ENCODE results near the gene VPS72.

The VPS72 gene

GRCh38 chr1:151158326-151158725, 31.7 kb downstream of the VPS72 start:
- Histone ChIP-seq H3K27ac (ENCODE audit: low read length) (no peak overlapping the region), H3K4me3 (ENCODE audit: low read length) (no peak overlapping the region), H3K9ac (ENCODE audit: low read length) (no peak overlapping the region), H3K36me3 (ENCODE audit: control insufficient read depth, low read depth, low read length) (peaks cover 9% of the 10 kb centered on the region), H3K27me3 (ENCODE audit: control insufficient read depth, insufficient read depth, low read length) (no peaks in the 10 kb centered on the region), H3K9me3 (ENCODE audit: control insufficient read depth, low read depth, low read length) (no peaks in the 10 kb centered on the region), H3K4me1 (ENCODE audit: control insufficient read depth, low read depth, low read length) (no peaks in the 10 kb centered on the region)

DNA sequence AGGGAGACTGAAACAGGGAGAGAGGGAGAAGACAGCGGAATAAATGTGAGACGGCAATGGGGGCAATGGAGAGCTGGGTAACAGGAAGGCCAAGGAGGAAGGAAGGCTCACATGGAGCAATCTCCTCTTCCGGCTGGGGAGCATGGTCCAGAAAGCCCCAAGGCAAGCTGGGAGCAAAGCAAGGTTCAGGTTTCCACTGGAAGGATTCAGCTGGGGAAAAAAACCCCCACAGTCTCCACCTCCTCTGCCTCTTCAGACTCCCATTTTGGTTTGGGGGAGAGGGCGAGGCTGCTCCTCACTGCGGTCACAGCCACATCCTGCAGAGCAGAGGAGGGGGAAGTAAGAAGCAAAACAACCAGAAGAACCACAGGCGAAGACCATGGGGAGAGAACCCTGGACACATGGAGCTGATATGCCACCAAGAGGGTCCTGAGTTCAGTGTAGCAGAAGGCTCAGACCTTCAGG, 32.9 kb downstream of the VPS72 start:
- Histone ChIP-seq H3K4me3 (ENCODE audit: low read length) (no peak overlapping the region), H3K4me1 (ENCODE audit: control insufficient read depth, low read depth, low read length) (no peaks in the 10 kb centered on the region), H3K27ac (ENCODE audit: low read length) (no peak overlapping the region), H3K27me3 (ENCODE audit: control insufficient read depth, insufficient read depth, low read length) (no peaks in the 10 kb centered on the region), H3K9ac (ENCODE audit: low read length) (no peak overlapping the region), H3K9me3 (ENCODE audit: control insufficient read depth, low read depth, low read length) (no peaks in the 10 kb centered on the region), H3K36me3 (ENCODE audit: control insufficient read depth, low read depth, low read length) (peaks cover 9% of the 10 kb centered on the region)

DNA sequence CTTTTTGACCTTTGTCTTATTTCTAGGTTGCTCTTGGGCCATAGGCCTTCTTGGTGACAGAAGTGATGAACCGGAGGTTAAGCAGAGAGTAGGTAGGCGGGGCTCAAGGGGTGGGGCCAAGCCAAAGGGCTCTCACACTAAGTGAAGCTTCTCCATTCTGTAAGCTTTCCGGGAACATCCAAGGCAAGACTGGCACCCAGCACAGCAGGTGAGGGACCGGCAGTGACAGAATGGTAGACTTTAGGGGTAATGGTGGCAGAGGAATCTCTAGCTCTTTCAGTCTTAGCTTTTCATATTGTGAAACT, 33.5 kb downstream of the VPS72 start, which contains the start of gene TNFAIP8L2:
Gene TNFAIP8L2, plus strand, starts transcription at position 135 of the 305 bp plus-strand sequence. CDS start 2,049 bp downstream, outside the sequence.
- Histone ChIP-seq H3K27ac (ENCODE audit: low read length) (no peak within 1 kb of the TSS), H3K27me3 (ENCODE audit: control insufficient read depth, insufficient read depth, low read length) (no peaks in the 10 kb centered on the region), H3K9ac (ENCODE audit: low read length) (no peak within 1 kb of the TSS), H3K4me1 (ENCODE audit: control insufficient read depth, low read depth, low read length) (no peaks in the 10 kb centered on the region), H3K9me3 (ENCODE audit: control insufficient read depth, low read depth, low read length) (no peaks in the 10 kb centered on the region), H3K36me3 (ENCODE audit: control insufficient read depth, low read depth, low read length) (peaks cover 8% of the 10 kb centered on the region), H3K4me3 (ENCODE audit: low read length) (no peak within 1 kb of the TSS)

- Histone ChIP-seq H3K4me3 (ENCODE audit: low read length) (no peak overlapping the region), H3K9me3 (ENCODE audit: control insufficient read depth, low read depth, low read length) (no peaks in the 10 kb centered on the region), H3K27me3 (ENCODE audit: control insufficient read depth, insufficient read depth, low read length) (peaks cover 30% of the 10 kb centered on the region), H3K4me1 (ENCODE audit: control insufficient read depth, low read depth, low read length) (peaks cover 27% of the 10 kb centered on the region), H3K9ac (ENCODE audit: low read length) (no peak overlapping the region), H3K27ac (ENCODE audit: low read length) (no peak overlapping the region), H3K36me3 (ENCODE audit: control insufficient read depth, low read depth, low read length) (no peaks in the 10 kb centered on the region)
Measured at GRCh38 chr1:151147665-151148064, 42.3 kb downstream of the VPS72 start.

GRCh38 chr1:151147132-151147503, 42.9 kb downstream of the VPS72 start:
- H3K4me1 ChIP-seq (ENCODE audit: control insufficient read depth, low read depth, low read length) = peaks cover 27% of the 10 kb centered on the region
- peak overlapping the region; percentile 9 for H3K9ac ChIP-seq (ENCODE audit: low read length)
- H3K27me3 ChIP-seq (ENCODE audit: control insufficient read depth, insufficient read depth, low read length) = peaks cover 30% of the 10 kb centered on the region
- H3K36me3 ChIP-seq (ENCODE audit: control insufficient read depth, low read depth, low read length) = no peaks in the 10 kb centered on the region
- peak overlapping the region; percentile 65 for H3K4me3 ChIP-seq (ENCODE audit: low read length)
- no peak overlapping the region for H3K27ac ChIP-seq (ENCODE audit: low read length)
- no peaks in the 10 kb centered on the region for H3K9me3 ChIP-seq (ENCODE audit: control insufficient read depth, low read depth, low read length)

- peaks cover 30% of the 10 kb centered on the region for H3K27me3 ChIP-seq (ENCODE audit: control insufficient read depth, insufficient read depth, low read length)
- peak within 1 kb of the TSS; percentile 65 for H3K4me3 ChIP-seq (ENCODE audit: low read length)
- H3K4me1 ChIP-seq (ENCODE audit: control insufficient read depth, low read depth, low read length) = peaks cover 27% of the 10 kb centered on the region
- no peak within 1 kb of the TSS for H3K27ac ChIP-seq (ENCODE audit: low read length)
- H3K36me3 ChIP-seq (ENCODE audit: control insufficient read depth, low read depth, low read length) = no peaks in the 10 kb centered on the region
- H3K9ac ChIP-seq (ENCODE audit: low read length) = peak within 1 kb of the TSS; percentile 60
- no peaks in the 10 kb centered on the region for H3K9me3 ChIP-seq (ENCODE audit: control insufficient read depth, low read depth, low read length)
Measured at GRCh38 chr1:151146412-151147131, 43.4 kb downstream of the VPS72 start, which contains the start of gene SEMA6C. Gene SEMA6C, minus strand, starts transcription at chr1:151146631. Its CDS starts 4,010 bp downstream, at chr1:151142621.

- Histone ChIP-seq H3K9ac (ENCODE audit: low read length) (peak overlapping the region; percentile 60), H3K36me3 (ENCODE audit: control insufficient read depth, low read depth, low read length) (no peaks in the 10 kb centered on the region), H3K27ac (ENCODE audit: low read length) (no peak overlapping the region), H3K27me3 (ENCODE audit: control insufficient read depth, insufficient read depth, low read length) (peaks cover 30% of the 10 kb centered on the region), H3K4me1 (ENCODE audit: control insufficient read depth, low read depth, low read length) (peaks cover 27% of the 10 kb centered on the region), H3K4me3 (ENCODE audit: low read length) (peak overlapping the region; percentile 65), H3K9me3 (ENCODE audit: control insufficient read depth, low read depth, low read length) (no peaks in the 10 kb centered on the region)
Measured at GRCh38 chr1:151146072-151146411, 44.0 kb downstream of the VPS72 start.

GRCh38 chr1:151145304-151146071, 44.5 kb downstream of the VPS72 start:
- peak overlapping the region; percentile 65 for H3K4me3 ChIP-seq (ENCODE audit: low read length)
- no peaks in the 10 kb centered on the region for H3K9me3 ChIP-seq (ENCODE audit: control insufficient read depth, low read depth, low read length)
- H3K27ac ChIP-seq (ENCODE audit: low read length) = no peak overlapping the region
- H3K27me3 ChIP-seq (ENCODE audit: control insufficient read depth, insufficient read depth, low read length) = peaks cover 30% of the 10 kb centered on the region
- no peaks in the 10 kb centered on the region for H3K36me3 ChIP-seq (ENCODE audit: control insufficient read depth, low read depth, low read length)
- H3K4me1 ChIP-seq (ENCODE audit: control insufficient read depth, low read depth, low read length) = peaks cover 27% of the 10 kb centered on the region
- H3K9ac ChIP-seq (ENCODE audit: low read length) = peak overlapping the region; percentile 60

DNA sequence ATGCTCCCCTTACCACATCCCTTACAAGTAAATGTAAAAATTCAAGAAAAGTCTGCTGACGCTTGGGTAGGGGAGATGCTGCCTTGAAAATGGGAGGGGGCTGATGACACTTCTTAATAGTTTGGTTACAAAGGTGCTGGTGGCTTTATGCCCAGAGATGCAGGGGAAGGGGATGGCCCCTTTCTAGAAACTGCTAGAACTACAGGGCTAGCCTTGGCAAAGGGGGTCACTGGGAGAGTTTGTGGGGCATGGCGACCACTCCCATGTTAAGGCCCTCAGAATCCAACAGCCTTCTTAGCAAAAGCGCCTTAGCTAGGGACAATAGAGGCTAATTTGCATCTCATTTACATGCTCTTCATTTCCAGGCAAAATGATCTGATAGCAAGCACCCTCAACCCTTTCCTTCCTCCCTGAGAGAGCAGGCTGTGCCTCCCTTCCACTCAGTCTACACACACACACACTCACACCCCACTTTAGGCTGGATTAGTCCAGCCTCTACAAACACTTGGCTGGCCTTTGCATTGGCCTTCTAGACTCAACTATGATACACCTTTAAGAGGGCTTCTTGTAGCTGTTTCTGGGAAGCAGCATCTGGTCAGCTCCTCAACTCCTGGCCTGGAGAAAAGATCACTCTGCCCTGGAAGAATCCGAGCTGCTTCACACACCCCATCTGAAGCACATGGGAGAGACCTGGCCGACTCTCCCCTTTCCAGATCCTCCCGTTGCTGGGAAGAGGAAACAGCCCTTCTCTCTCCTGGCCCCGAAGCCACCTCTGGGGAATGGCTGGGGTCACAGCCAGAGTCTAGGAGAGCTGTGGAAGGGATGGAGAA, 45.3 kb downstream of the VPS72 start:
- no peaks in the 10 kb centered on the region for H3K9me3 ChIP-seq (ENCODE audit: control insufficient read depth, low read depth, low read length)
- peak overlapping the region; percentile 60 for H3K9ac ChIP-seq (ENCODE audit: low read length)
- peaks cover 27% of the 10 kb centered on the region for H3K4me1 ChIP-seq (ENCODE audit: control insufficient read depth, low read depth, low read length)
- H3K27me3 ChIP-seq (ENCODE audit: control insufficient read depth, insufficient read depth, low read length) = peaks cover 30% of the 10 kb centered on the region
- peak overlapping the region; percentile 65 for H3K4me3 ChIP-seq (ENCODE audit: low read length)
- peaks cover under 1% of the 10 kb centered on the region for H3K36me3 ChIP-seq (ENCODE audit: control insufficient read depth, low read depth, low read length)
- no peak overlapping the region for H3K27ac ChIP-seq (ENCODE audit: low read length)

DNA sequence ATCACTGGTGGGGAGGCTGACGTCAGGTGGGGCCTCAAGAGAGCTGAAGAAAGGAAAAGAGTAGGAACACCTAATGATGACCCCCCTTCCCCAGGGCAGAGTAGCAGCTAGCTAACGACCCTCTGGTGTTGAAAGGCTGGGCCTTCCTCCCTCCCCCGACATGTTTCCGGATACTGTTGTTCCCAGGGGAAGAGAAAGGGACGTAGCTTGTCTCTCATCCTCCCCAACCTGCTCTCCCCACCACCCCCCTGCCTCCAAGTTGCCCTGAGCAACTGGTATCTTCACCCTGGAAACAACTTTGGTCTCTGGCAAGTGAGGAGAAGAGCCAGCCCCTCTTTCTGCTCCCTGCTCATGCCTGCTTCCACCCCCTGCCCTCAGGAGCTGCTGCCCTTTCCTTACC, 46.0 kb downstream of the VPS72 start:
- no peak overlapping the region for H3K4me3 ChIP-seq (ENCODE audit: low read length)
- H3K4me1 ChIP-seq (ENCODE audit: control insufficient read depth, low read depth, low read length) = peaks cover 27% of the 10 kb centered on the region
- peaks cover 7% of the 10 kb centered on the region for H3K36me3 ChIP-seq (ENCODE audit: control insufficient read depth, low read depth, low read length)
- no peak overlapping the region for H3K9ac ChIP-seq (ENCODE audit: low read length)
- peaks cover 30% of the 10 kb centered on the region for H3K27me3 ChIP-seq (ENCODE audit: control insufficient read depth, insufficient read depth, low read length)
- H3K9me3 ChIP-seq (ENCODE audit: control insufficient read depth, low read depth, low read length) = no peaks in the 10 kb centered on the region
- H3K27ac ChIP-seq (ENCODE audit: low read length) = no peak overlapping the region

GRCh38 chr1:151143057-151143435, 47.0 kb downstream of the VPS72 start:
- Histone ChIP-seq H3K9me3 (ENCODE audit: control insufficient read depth, low read depth, low read length) (no peaks in the 10 kb centered on the region), H3K9ac (ENCODE audit: low read length) (no peak overlapping the region), H3K4me3 (ENCODE audit: low read length) (no peak overlapping the region), H3K27me3 (ENCODE audit: control insufficient read depth, insufficient read depth, low read length) (peaks cover 28% of the 10 kb centered on the region), H3K36me3 (ENCODE audit: control insufficient read depth, low read depth, low read length) (peaks cover 7% of the 10 kb centered on the region), H3K4me1 (ENCODE audit: control insufficient read depth, low read depth, low read length) (peaks cover 27% of the 10 kb centered on the region), H3K27ac (ENCODE audit: low read length) (no peak overlapping the region)

All from iPS-18a (cell line).